Panc1 (cell line): ENCODE results near the gene TLR4. TPM values are rescaled to one million over a fixed set of nuclear protein-coding genes. Genes with fewer than 3 reads are reported as not detected.

ENCODE experiments used
- ATAC-seq: fragments of 200-7000 bp; cut with Tn5 transposase; 2 replicates; pipeline ENCODE4 v1.9.1; 2020; ENCODE audit warnings: mild to moderate bottlenecking, moderate library complexity
- BruUV-seq: library from RNA; stranded (reverse); fragments of 400-500 nt; replicated peaks from 2 replicates; lab custom pipeline; 2021; lab: Mats Ljungman, UMichigan
- CTCF ChIA-PET: fragments of 300-600 bp; sonication (Branson Sonifier 250); formaldehyde crosslinking; loops from one replicate; lab custom pipeline; 2022; ENCODE audit warnings: antibody characterized with exemption; lab: Charles Lee
- POLR2A ChIA-PET: fragments of 300-600 bp; sonication (Branson Sonifier 250); formaldehyde crosslinking; loops from one replicate; lab custom pipeline; 2022; ENCODE audit warnings: antibody characterized with exemption; lab: Charles Lee
- DNase-seq: peaks from one replicate; pipeline ENCODE4 v3.0.0-alpha.2; 2010; ENCODE audit warnings: low read depth, low spot score
- H3K27ac ChIP-seq: 2 replicates; pipeline ENCODE4 v1.5.1; 2011; ENCODE audit warnings: mild to moderate bottlenecking, low read length, inconsistent platforms
- H3K27me3 ChIP-seq: fragments of 200-500 bp; sonication (Bioruptor generic); 2 replicates; pipeline ENCODE4 v1.6.0; 2014; ENCODE audit warnings: low read length, inconsistent platforms; ENCODE audit not compliant: control insufficient read depth, insufficient read depth
- H3K36me3 ChIP-seq: fragments of 200-500 bp; sonication (Bioruptor generic); 2 replicates; pipeline ENCODE4 v1.5.1; 2014; ENCODE audit warnings: inconsistent platforms, mild to moderate bottlenecking, low read length, moderate library complexity; ENCODE audit not compliant: control insufficient read depth, insufficient read depth
- H3K4me1 ChIP-seq: 2 replicates; pipeline ENCODE4 v1.5.1; 2011; ENCODE audit warnings: inconsistent platforms, mild to moderate bottlenecking, low read length, moderate library complexity; ENCODE audit not compliant: control insufficient read depth, insufficient read depth
- H3K4me3 ChIP-seq, 2 experiments: 2 replicates each; pipeline ENCODE4 v1.5.1; 2011 to 2012; ENCODE audit warnings: low read depth in 2 of 2, low read length in 2 of 2, mild to moderate bottlenecking in 2 of 2, inconsistent platforms in 1 of 2, moderate library complexity in 1 of 2
- H3K9me3 ChIP-seq: fragments of 200-500 bp; sonication (Bioruptor generic); 2 replicates; pipeline ENCODE4 v1.5.1; 2014; ENCODE audit warnings: low read depth, mild to moderate bottlenecking, inconsistent platforms, low read length, moderate library complexity; ENCODE audit not compliant: control insufficient read depth, insufficient read depth
- CTCF ChIP-seq: fragments of 450-650 bp; IDR thresholded peaks from 2 replicates; pipeline ENCODE4 v1.5.1; 2017; ENCODE audit warnings: mild to moderate bottlenecking
- POLR2AphosphoS5 ChIP-seq: IDR thresholded peaks from 2 replicates; pipeline ENCODE4 v1.6.1; 2012; ENCODE audit warnings: mild to moderate bottlenecking, low read depth, low read length, moderate library complexity
- REST ChIP-seq, 2 experiments: IDR thresholded peaks; 2 replicates each; pipeline ENCODE4 v1.6.1; 2011 to 2012; ENCODE audit warnings: low read depth in 2 of 2, control low read depth in 1 of 2, low read length in 1 of 2, mild to moderate bottlenecking in 1 of 2, moderate library complexity in 1 of 2; ENCODE audit not compliant: insufficient read depth in 1 of 2
- SIN3A ChIP-seq: IDR thresholded peaks from 2 replicates; pipeline ENCODE4 v1.6.1; 2012; ENCODE audit warnings: low read depth, mild to moderate bottlenecking, low read length, moderate library complexity, borderline replicate concordance; ENCODE audit not compliant: insufficient read depth
- TCF7L2 ChIP-seq: IDR thresholded peaks from 2 replicates; pipeline ENCODE4 v1.6.1; 2011; ENCODE audit warnings: mild to moderate bottlenecking, low read depth, low read length, inconsistent platforms
- in situ Hi-C: cut with HindIII; loops from 2 replicates; pipeline ENCODE4 v1.10.0; 2016; ENCODE audit warnings: low sequenced_read_pairs, low pct_unique_long_range_greater_than_20kb
- intact Hi-C: fragments of 100-400 bp; cut with micrococcal nuclease; formaldehyde crosslinking; loops from one replicate; pipeline ENCODE4 v1.10.0; 2022; ENCODE audit not compliant: unreplicated experiment
- total RNA-seq: library from RNA; stranded (reverse); gene quantifications from one replicate; pipeline ENCODE4 v1.2.1, GENCODE V29; 2021; ENCODE audit not compliant: unreplicated experiment

TLR4 gene
- total RNA-seq, 1 experiment from 2014 or later, result 0.33 TPM

GRCh38 chr9:117739624-117740347, 35.6 kb downstream of the TLR4 start:
- Histone ChIP-seq H3K36me3 (no peaks in the 10 kb centered on the region), H3K27me3 (no peaks in the 10 kb centered on the region), H3K4me1 (no peaks in the 10 kb centered on the region), H3K9me3 (no peaks in the 10 kb centered on the region), H3K4me3 (no peak overlapping the region), H3K27ac (no peak overlapping the region)
- in situ Hi-C loops, result no loop called here
- TF ChIP-seq REST (IDR thresholded peaks at IDR 0.05; ENCODE audit: insufficient read depth in 1 of 2, low read depth in 2 of 2, low read length in 1 of 2) (no peak), CTCF (no peak), SIN3A (no peak), TCF7L2 (no peak), POLR2AphosphoS5 (no peak)
- ChIA-PET POLR2A (no interaction called here), CTCF (no interaction called here)
- no TSS peak for BruUV-seq
- ATAC-seq (no peak), DNase-seq (no peak)
- intact Hi-C loops, result no loop called here

- CTCF ChIA-PET, result no interaction called here
- H3K27me3 ChIP-seq, result no peaks in the 10 kb centered on the region
- no peak for ATAC-seq
- H3K36me3 ChIP-seq, result no peaks in the 10 kb centered on the region
- H3K4me3 ChIP-seq, result no peak overlapping the region
- no peak overlapping the region for H3K27ac ChIP-seq
- BruUV-seq, result no TSS peak
- in situ Hi-C loops, result no loop called here
- DNase-seq, result no peak
- intact Hi-C loops, result no loop called here
- no peaks in the 10 kb centered on the region for H3K4me1 ChIP-seq
- no peaks in the 10 kb centered on the region for H3K9me3 ChIP-seq
- no peak for TF ChIP-seq POLR2AphosphoS5
- TF ChIP-seq SIN3A, result no peak
- no peak for TF ChIP-seq TCF7L2
- no peak for TF ChIP-seq REST (IDR thresholded peaks at IDR 0.05; ENCODE audit: insufficient read depth in 1 of 2, low read depth in 2 of 2, low read length in 1 of 2)
- TF ChIP-seq CTCF, result no peak
- POLR2A ChIA-PET, result no interaction called here
Observed at GRCh38 chr9:117742131-117742530, 37.9 kb downstream of the TLR4 start.
